Measurements from ENCODE around the gene RNF224.

The RNF224 gene

DNA sequence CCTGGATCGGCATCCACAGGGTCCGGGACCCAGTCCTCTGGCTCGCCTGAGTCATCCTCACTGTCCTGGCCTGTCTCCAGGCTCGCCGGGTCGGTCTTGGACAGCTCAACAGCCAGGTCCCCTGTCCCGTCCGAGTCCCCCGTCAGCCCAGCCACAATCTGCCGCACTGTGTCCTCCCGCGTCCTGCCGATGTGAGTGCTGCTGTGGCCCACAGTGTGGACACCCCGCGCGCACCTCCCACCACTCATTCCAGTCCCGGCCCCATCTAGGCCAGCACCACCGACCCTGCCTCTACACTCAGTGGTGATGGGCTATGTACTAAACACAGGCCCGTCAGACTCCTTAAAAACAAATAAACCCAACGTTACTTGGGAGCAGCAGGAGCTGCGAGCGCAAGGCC, 45.6 kb upstream of the RNF224 start:
- no peak for DNase-seq (ENCODE audit: low read depth)
- no peak overlapping the region for H3K4me3 ChIP-seq (ENCODE audit: low read depth, low read length)
- TF ChIP-seq, protein P1, sequence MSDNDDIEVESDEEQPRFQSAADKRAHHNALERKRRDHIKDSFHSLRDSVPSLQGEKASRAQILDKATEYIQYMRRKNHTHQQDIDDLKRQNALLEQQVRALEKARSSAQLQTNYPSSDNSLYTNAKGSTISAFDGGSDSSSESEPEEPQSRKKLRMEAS (IDR thresholded peaks at IDR 0.05; ENCODE audit: low read depth, low read length): no peak
- TF ChIP-seq MYC (IDR thresholded peaks at IDR 0.05; ENCODE audit: low read depth, low read length) (no peak), POLR2A (IDR thresholded peaks at IDR 0.05; ENCODE audit: extremely low read depth, insufficient read length) (no peak)
- TF ChIP-seq, protein P2, sequence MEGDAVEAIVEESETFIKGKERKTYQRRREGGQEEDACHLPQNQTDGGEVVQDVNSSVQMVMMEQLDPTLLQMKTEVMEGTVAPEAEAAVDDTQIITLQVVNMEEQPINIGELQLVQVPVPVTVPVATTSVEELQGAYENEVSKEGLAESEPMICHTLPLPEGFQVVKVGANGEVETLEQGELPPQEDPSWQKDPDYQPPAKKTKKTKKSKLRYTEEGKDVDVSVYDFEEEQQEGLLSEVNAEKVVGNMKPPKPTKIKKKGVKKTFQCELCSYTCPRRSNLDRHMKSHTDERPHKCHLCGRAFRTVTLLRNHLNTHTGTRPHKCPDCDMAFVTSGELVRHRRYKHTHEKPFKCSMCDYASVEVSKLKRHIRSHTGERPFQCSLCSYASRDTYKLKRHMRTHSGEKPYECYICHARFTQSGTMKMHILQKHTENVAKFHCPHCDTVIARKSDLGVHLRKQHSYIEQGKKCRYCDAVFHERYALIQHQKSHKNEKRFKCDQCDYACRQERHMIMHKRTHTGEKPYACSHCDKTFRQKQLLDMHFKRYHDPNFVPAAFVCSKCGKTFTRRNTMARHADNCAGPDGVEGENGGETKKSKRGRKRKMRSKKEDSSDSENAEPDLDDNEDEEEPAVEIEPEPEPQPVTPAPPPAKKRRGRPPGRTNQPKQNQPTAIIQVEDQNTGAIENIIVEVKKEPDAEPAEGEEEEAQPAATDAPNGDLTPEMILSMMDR (IDR thresholded peaks at IDR 0.05; ENCODE audit: low read depth, low read length): no peak

DNA sequence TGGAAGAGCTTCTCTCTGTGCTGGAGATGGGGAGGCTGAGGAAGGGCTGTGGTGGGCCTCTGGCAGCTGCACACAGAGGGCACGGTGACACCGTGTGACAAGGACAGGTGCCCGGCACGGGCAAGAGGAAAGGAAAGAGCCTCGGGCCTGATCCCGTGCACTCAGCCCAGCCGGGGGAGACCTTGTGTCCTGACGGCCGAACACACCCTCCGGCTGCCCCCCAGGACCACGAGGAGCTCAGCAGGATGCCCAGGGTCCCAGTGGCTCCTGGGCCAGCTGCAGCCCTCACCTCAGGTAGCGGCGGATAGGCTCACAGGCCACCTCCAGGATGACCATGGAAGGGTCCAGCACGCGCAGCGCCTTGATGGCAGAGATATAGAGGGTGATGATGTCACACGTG, 44.5 kb upstream of the RNF224 start:
- H3K4me3 ChIP-seq (ENCODE audit: low read depth, low read length): no peak overlapping the region
- DNase-seq (ENCODE audit: low read depth): no peak
- TF ChIP-seq POLR2A (IDR thresholded peaks at IDR 0.05; ENCODE audit: extremely low read depth, insufficient read length) (no peak), MYC (IDR thresholded peaks at IDR 0.05; ENCODE audit: low read depth, low read length) (no peak)
- TF ChIP-seq, protein P1 (IDR thresholded peaks at IDR 0.05; ENCODE audit: low read depth, low read length): no peak
- TF ChIP-seq, protein P2 (IDR thresholded peaks at IDR 0.05; ENCODE audit: low read depth, low read length): no peak

DNA sequence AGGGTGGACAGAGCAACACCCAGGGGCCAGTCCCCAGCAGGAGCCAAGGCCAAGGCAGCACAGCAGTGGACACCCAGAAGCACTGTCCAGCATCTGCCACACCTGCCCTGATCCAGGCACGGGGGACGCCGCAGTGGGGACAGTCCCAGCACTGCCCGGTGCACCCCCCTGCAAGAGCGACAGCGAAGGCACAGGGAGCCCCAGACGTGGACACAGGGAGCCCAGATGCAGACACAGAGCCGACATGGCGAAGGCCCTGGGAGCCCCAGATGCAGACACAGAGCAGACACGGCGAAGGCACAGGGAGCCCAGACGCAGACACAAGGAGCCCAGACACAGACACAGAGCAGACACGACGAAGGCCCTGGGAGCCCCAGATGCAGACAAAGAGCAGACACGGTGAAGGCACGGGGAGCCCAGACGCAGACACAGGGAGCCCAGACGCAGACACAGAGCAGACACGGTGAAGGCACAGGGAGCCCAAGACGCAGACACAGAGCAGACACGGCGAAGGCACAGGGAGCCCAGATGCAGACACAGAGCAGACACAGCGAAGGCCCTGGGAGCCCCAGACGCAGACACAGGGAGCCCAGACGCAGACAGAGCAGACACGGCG, 43.2 kb upstream of the RNF224 start:
- no peak overlapping the region for H3K4me3 ChIP-seq (ENCODE audit: low read depth, low read length)
- no peak for DNase-seq (ENCODE audit: low read depth)
- TF ChIP-seq, protein P1 (IDR thresholded peaks at IDR 0.05; ENCODE audit: low read depth, low read length): no peak
- TF ChIP-seq, protein P2 (IDR thresholded peaks at IDR 0.05; ENCODE audit: low read depth, low read length): no peak
- TF ChIP-seq MYC (IDR thresholded peaks at IDR 0.05; ENCODE audit: low read depth, low read length) (no peak), POLR2A (IDR thresholded peaks at IDR 0.05; ENCODE audit: extremely low read depth, insufficient read length) (no peak)

DNA sequence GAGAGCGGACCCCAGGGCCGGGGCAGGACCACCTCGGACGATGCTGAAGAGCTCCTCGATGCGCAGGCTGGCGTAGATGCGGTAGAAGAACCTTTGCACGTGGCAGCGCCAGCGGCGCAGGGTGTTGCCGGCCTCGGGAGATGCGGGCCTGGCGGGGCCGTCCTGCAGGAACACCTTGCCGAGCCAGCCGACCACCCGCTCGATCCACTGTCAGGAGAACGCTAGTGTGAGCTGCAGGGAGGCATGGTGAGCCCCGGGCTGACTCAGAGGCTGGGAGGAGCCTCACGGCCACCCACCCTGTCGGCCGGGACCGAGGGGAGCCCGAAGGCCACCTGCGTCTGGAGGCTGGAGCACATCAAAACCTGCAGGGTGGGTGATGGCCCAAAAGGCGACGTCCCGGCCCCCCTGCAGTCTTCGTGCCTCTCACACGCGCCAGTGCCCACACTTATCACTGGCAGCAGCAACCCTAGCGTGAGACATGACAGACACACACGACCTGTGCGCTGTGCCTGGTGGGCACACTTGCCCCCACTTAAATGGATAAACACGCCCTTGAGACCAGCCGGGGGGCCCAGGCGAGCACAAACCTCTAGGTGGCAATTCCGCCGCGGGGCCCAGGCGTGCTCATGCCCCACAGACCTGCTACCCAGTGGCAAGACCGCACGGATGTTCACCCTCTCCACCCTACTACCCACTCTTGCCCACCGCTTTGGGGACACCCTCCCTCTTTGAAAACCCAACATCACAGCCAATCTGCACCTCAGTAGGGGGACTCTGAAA, 42.2 kb upstream of the RNF224 start:
- TF ChIP-seq, protein P1 (IDR thresholded peaks at IDR 0.05; ENCODE audit: low read depth, low read length): no peak
- TF ChIP-seq MYC (IDR thresholded peaks at IDR 0.05; ENCODE audit: low read depth, low read length) (no peak), POLR2A (IDR thresholded peaks at IDR 0.05; ENCODE audit: extremely low read depth, insufficient read length) (no peak)
- TF ChIP-seq, protein P2 (IDR thresholded peaks at IDR 0.05; ENCODE audit: low read depth, low read length): no peak
- DNase-seq (ENCODE audit: low read depth): no peak
- no peak overlapping the region for H3K4me3 ChIP-seq (ENCODE audit: low read depth, low read length)

DNA sequence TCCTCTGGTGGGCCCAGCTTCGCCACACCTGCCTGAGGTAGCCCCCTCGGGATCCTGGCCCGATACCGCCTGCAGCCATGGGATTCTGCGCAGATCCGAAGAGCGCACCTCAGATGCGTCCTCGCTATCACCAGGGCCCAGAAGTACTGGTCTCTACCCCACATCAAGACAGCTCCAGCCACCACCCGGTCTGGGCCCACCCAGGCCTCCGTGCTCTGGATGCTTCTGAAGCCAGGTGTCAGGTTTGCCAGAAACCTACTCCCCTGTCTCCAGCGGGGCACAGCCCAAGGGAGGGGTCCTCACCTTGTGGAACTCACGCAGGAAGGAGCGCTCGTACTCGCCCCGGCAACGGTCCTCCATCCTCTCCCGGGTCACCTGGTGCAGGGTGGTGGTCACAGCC, 41.4 kb upstream of the RNF224 start:
- TF ChIP-seq, protein P1 (IDR thresholded peaks at IDR 0.05; ENCODE audit: low read depth, low read length): no peak
- no peak for TF ChIP-seq POLR2A (IDR thresholded peaks at IDR 0.05; ENCODE audit: extremely low read depth, insufficient read length)
- TF ChIP-seq, protein P2 (IDR thresholded peaks at IDR 0.05; ENCODE audit: low read depth, low read length): no peak
- no peak for TF ChIP-seq MYC (IDR thresholded peaks at IDR 0.05; ENCODE audit: low read depth, low read length)
- no peak overlapping the region for H3K4me3 ChIP-seq (ENCODE audit: low read depth, low read length)

More for the DNA sequence above, 41.4 kb upstream of the RNF224 start:
- no peak for DNase-seq (ENCODE audit: low read depth)

All from NB4 (cell line).